Stomach (tissue), 9 donors: ENCODE measurements around the gene RNF181. TPM values are rescaled to one million over a fixed set of nuclear protein-coding genes. Genes with fewer than 3 reads are reported as not detected.

Experiments used
- DNase-seq, 2 donors: peaks; one replicate each; pipeline versions ENCODE4 v3.0.0 to v3.0.0-alpha.2; 2013 to 2019
- H3K27ac ChIP-seq, 5 donors: fragments of 200-600 bp in 4 of 5; sonication (generic) in 4 of 5; one replicate each; pipeline ENCODE4 v1.5.1; 2013 to 2019; ENCODE audit warnings: mild to moderate bottlenecking in 1 of 5, moderate library complexity in 1 of 5
- H3K27me3 ChIP-seq, 3 donors: fragments of 200-600 bp; sonication (generic); one replicate each; pipeline ENCODE4 v1.5.1; 2017 to 2019; ENCODE audit warnings: mixed run types in 1 of 3
- H3K36me3 ChIP-seq, 4 donors: fragments of 200-600 bp; sonication (generic); 1 replicate in 3 of 4; 2 replicates in 1 of 4; pipeline ENCODE4 v1.5.1; 2016 to 2019
- H3K4me1 ChIP-seq, 4 donors: fragments of 200-600 bp; sonication (generic); one replicate each; pipeline ENCODE4 v1.5.1; 2016 to 2019
- H3K4me3 ChIP-seq, 4 donors: fragments of 200-600 bp; sonication (generic) in 3 of 4; one replicate each; pipeline ENCODE4 v1.5.1; 2016 to 2019; ENCODE audit warnings: mild to moderate bottlenecking in 1 of 4
- H3K9me3 ChIP-seq, 4 donors: fragments of 200-600 bp; sonication (generic); one replicate each; pipeline ENCODE4 v1.5.1; 2016 to 2019
- EP300 ChIP-seq: sonication (generic); formaldehyde crosslinking; IDR thresholded peaks from one replicate; pipeline ENCODE4 v1.6.1; 2017; ENCODE audit warnings: antibody characterized with exemption
- POLR2A ChIP-seq, 4 donors: fragments of 450-650 bp; IDR thresholded peaks; one replicate each; pipeline ENCODE4 v1.6.1; 2016; ENCODE audit warnings: antibody characterized with exemption in 4 of 4, control low read depth in 2 of 4, mild to moderate bottlenecking in 1 of 4, moderate library complexity in 1 of 4
- POLR2AphosphoS5 ChIP-seq, 3 donors: sonication (generic); formaldehyde crosslinking; IDR thresholded peaks; one replicate each; pipeline ENCODE4 v1.6.1; 2016; ENCODE audit warnings: antibody characterized with exemption in 3 of 3
- WGBS, 5 donors: extraction: QIAGEN DNeasy Blood & Tissue Kit in 3 of 5; methylation state at CpG; one replicate each; pipeline versions ENCODE4 v1.1.5 to v1.1.7; 2013 to 2018; 5-methylcytosine and 5-hydroxymethylcytosine counted together
- intact Hi-C: fragments of 100-400 bp; cut with DNase I; formaldehyde crosslinking; loops from one replicate; pipeline ENCODE4 v1.15.1; 2023; ENCODE audit warnings: low total_unique reads
- polyA plus RNA-seq, 3 donors: library from polyadenylated mRNA; stranded (reverse); fragments of 200-250 nt; gene quantifications; one replicate each; pipeline ENCODE4 v1.2.3, GENCODE V29; 2013
- total RNA-seq, 5 donors: library from RNA; depleted of rRNA; stranded (reverse); fragments of >200 nt; gene quantifications; one replicate each; pipeline versions ENCODE4 v1.1.0 to v1.2.3, GENCODE V29; 2014 to 2016
- TF ChIP-seq, protein P1 (sequence below), 7 experiments: fragments of 450-650 bp in 4 of 7; fragments of 200-600 bp in 3 of 7; sonication (generic) in 3 of 7; IDR thresholded peaks; one replicate each; pipeline ENCODE4 v1.5.1; 2016 to 2019; ENCODE audit warnings: antibody characterized with exemption in 7 of 7, control low read depth in 2 of 7, mild to moderate bottlenecking in 1 of 7
- donor health status: healthy with polysubstance abuse.
- donor health status: Bipolar disorder and iron deficiency.
- donor health status: healthy.

The RNF181 gene
- total and polyA plus RNA-seq, 8 donors: 11.3 to 272 (median 143) TPM; not detected in 1

- intact Hi-C loops: no loop called here
- H3K27me3 ChIP-seq: no peaks in the 10 kb centered on the region
- no peak overlapping the region for H3K4me3 ChIP-seq
- DNase-seq: no peak
- H3K4me1 ChIP-seq: peaks cover 14 to 26% (median 24%) of the 10 kb centered on the region in 4 donors
- no peak overlapping the region for H3K27ac ChIP-seq
- H3K36me3 ChIP-seq: peaks cover 0 to 2% (median under 1%) of the 10 kb centered on the region in 4 donors
- no peaks in the 10 kb centered on the region for H3K9me3 ChIP-seq
- TF ChIP-seq, protein P1, sequence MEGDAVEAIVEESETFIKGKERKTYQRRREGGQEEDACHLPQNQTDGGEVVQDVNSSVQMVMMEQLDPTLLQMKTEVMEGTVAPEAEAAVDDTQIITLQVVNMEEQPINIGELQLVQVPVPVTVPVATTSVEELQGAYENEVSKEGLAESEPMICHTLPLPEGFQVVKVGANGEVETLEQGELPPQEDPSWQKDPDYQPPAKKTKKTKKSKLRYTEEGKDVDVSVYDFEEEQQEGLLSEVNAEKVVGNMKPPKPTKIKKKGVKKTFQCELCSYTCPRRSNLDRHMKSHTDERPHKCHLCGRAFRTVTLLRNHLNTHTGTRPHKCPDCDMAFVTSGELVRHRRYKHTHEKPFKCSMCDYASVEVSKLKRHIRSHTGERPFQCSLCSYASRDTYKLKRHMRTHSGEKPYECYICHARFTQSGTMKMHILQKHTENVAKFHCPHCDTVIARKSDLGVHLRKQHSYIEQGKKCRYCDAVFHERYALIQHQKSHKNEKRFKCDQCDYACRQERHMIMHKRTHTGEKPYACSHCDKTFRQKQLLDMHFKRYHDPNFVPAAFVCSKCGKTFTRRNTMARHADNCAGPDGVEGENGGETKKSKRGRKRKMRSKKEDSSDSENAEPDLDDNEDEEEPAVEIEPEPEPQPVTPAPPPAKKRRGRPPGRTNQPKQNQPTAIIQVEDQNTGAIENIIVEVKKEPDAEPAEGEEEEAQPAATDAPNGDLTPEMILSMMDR (IDR thresholded peaks at IDR 0.05): no peak
- TF ChIP-seq POLR2A (IDR thresholded peaks at IDR 0.05): no peak
- TF ChIP-seq EP300: no peak
- TF ChIP-seq POLR2AphosphoS5 (IDR thresholded peaks at IDR 0.05): no peak
- WGBS, 5 donors: 88 to 93% (median 91%) methylated on average over 5 of the region's 5 CpGs
Measured at GRCh38 chr2:85564144-85564563, 31.4 kb upstream of the RNF181 start.

- 78 to 90% (median 80%) methylated on average over 4 of the region's 4 CpGs for WGBS, 5 donors
- H3K4me1 ChIP-seq: peaks cover 0 to 8% (median 7%) of the 10 kb centered on the region in 4 donors
- TF ChIP-seq POLR2AphosphoS5 (IDR thresholded peaks at IDR 0.05): no peak
- no peak for TF ChIP-seq EP300
- TF ChIP-seq, protein P1 (IDR thresholded peaks at IDR 0.05): no peak
- no peak for TF ChIP-seq POLR2A (IDR thresholded peaks at IDR 0.05)
- no peak overlapping the region for H3K27ac ChIP-seq
- H3K27me3 ChIP-seq: no peaks in the 10 kb centered on the region
- no peaks in the 10 kb centered on the region for H3K36me3 ChIP-seq
- H3K4me3 ChIP-seq: no peak overlapping the region
- H3K9me3 ChIP-seq: no peaks in the 10 kb centered on the region
- no peak for DNase-seq
- intact Hi-C loops: no loop called here
Measured at GRCh38 chr2:85566265-85566664, 29.3 kb upstream of the RNF181 start.

GRCh38 chr2:85575739-85576138 is 19.8 kb upstream of the RNF181 start:
- TF ChIP-seq, protein P1 (IDR thresholded peaks at IDR 0.05): no peak
- TF ChIP-seq POLR2AphosphoS5 (IDR thresholded peaks at IDR 0.05): no peak
- no peak for TF ChIP-seq EP300
- TF ChIP-seq POLR2A (IDR thresholded peaks at IDR 0.05): no peak
- no peak overlapping the region for H3K4me3 ChIP-seq
- H3K36me3 ChIP-seq: no peaks in the 10 kb centered on the region
- no peaks in the 10 kb centered on the region for H3K27me3 ChIP-seq
- peaks cover 18 to 38% (median 29%) of the 10 kb centered on the region in 4 donors for H3K4me1 ChIP-seq
- H3K9me3 ChIP-seq: no peaks in the 10 kb centered on the region
- intact Hi-C loops: no loop called here
- no peak for DNase-seq
- H3K27ac ChIP-seq: no peak overlapping the region
- WGBS, 5 donors: 85 to 94% (median 86%) methylated on average over 8 of the region's 8 CpGs

- Histone ChIP-seq H3K27ac (peak overlapping the region; percentile 79 to 91 (median 90)), H3K36me3 (peaks cover 0 to 10% (median 4%) of the 10 kb centered on the region in 4 donors), H3K4me3 (peak overlapping the region in 3 of 4 donors; percentile 49 to 60 (median 53)), H3K27me3 (no peaks in the 10 kb centered on the region), H3K9me3 (no peaks in the 10 kb centered on the region), H3K4me1 (peaks cover 18 to 38% (median 29%) of the 10 kb centered on the region in 4 donors)
- no peak for DNase-seq
- TF ChIP-seq, protein P1 (IDR thresholded peaks at IDR 0.05): no peak
- TF ChIP-seq POLR2A (IDR thresholded peaks at IDR 0.05) (no peak), EP300 (no peak), POLR2AphosphoS5 (IDR thresholded peaks at IDR 0.05) (no peak)
- intact Hi-C loops: no loop called here
- WGBS, 5 donors: 12 to 48% (median 28%) methylated on average over 3 of the region's 3 CpGs
Measured at GRCh38 chr2:85577063-85577385, 18.5 kb upstream of the RNF181 start.
